ENCODE results near the gene ATP6V1B1.

The ATP6V1B1 gene

DNA sequence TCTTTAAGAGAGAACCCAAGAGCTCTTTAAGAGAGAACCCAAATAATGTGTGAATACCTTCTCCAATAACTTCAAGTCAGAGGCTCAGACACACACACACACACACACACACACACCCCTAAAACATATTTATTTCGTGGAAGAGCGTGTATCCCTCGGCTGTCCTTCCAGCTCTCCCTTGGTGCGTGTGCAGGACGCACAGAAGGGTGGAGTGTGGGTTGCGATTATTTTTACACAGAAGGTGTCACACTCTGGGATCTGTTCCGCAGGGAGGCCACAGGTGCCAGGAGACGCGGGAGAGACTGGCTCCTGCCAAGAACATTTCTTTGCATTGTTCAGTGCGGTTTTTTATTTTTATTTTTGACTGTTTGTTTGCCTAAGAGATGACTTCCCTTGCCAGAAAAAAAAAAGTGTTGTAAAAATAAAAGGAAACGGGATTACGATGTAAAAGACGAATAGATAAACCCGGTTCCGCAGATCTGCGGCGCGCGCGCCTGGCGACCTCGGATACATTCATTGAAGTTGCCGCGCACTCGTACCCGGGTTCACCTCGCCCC lies 47.3 kb upstream of the ATP6V1B1 start:
- Histone ChIP-seq H2BK12ac (ENCODE audit: low read length in 2 of 2) (no peak overlapping the region), H3K4me1 (ENCODE audit: control insufficient read depth, insufficient read depth, low read depth, low read length) (peaks cover 18% of the 10 kb centered on the region), H2BK120ac (ENCODE audit: low read depth, low read length) (no peak overlapping the region), H3K23ac (ENCODE audit: low read length in 2 of 2) (no peak overlapping the region), H3K9ac (ENCODE audit: low read length) (no peak overlapping the region), H3K27ac (ENCODE audit: low read length, poor library complexity, severe bottlenecking) (no peak overlapping the region), H3K36me3 (ENCODE audit: control insufficient read depth in 1 of 2, insufficient read depth in 2 of 2, low read depth in 1 of 2, low read length in 2 of 2) (no peaks in the 10 kb centered on the region), H2BK15ac (ENCODE audit: low read depth, poor library complexity, severe bottlenecking) (no peak overlapping the region), H3K18ac (ENCODE audit: low read depth in 1 of 2, low read length in 2 of 2) (no peak overlapping the region), H2AFZ (ENCODE audit: low read depth, low read length) (peak overlapping the region; percentile 36), H2BK5ac (ENCODE audit: low read depth, low read length, poor library complexity, severe bottlenecking) (no peak overlapping the region), H3K9me3 (ENCODE audit: control insufficient read depth, low read length) (peaks cover 3% of the 10 kb centered on the region), H3K4me3 (ENCODE audit: insufficient read depth in 1 of 2, low read depth in 1 of 2, low read length in 2 of 2) (peak overlapping the region in 1 of 2 experiments; percentile 55), H4K91ac (ENCODE audit: low read length) (no peak overlapping the region), H3K4me2 (ENCODE audit: low read length, poor library complexity, severe bottlenecking) (peak overlapping the region; percentile 67), H4K8ac (ENCODE audit: low read length) (no peak overlapping the region), H3K27me3 (ENCODE audit: control insufficient read depth in 1 of 2, insufficient read depth in 1 of 2, low read length in 2 of 2) (peaks cover 87 to 100% of the 10 kb centered on the region in 2 experiments), H3K4ac (ENCODE audit: low read depth in 1 of 2, low read length in 2 of 2) (no peak overlapping the region), H3K14ac (ENCODE audit: low read length in 2 of 2) (no peak overlapping the region), H2AK5ac (ENCODE audit: low read length, severe bottlenecking) (no peak overlapping the region), H3K79me1 (replicated peaks; ENCODE audit: low read length, poor library complexity, severe bottlenecking) (no peaks in the 10 kb centered on the region)
- DNase-seq, result no peak
- WGBS, result 4% methylated on average over 27 of the region's 27 CpGs

DNA sequence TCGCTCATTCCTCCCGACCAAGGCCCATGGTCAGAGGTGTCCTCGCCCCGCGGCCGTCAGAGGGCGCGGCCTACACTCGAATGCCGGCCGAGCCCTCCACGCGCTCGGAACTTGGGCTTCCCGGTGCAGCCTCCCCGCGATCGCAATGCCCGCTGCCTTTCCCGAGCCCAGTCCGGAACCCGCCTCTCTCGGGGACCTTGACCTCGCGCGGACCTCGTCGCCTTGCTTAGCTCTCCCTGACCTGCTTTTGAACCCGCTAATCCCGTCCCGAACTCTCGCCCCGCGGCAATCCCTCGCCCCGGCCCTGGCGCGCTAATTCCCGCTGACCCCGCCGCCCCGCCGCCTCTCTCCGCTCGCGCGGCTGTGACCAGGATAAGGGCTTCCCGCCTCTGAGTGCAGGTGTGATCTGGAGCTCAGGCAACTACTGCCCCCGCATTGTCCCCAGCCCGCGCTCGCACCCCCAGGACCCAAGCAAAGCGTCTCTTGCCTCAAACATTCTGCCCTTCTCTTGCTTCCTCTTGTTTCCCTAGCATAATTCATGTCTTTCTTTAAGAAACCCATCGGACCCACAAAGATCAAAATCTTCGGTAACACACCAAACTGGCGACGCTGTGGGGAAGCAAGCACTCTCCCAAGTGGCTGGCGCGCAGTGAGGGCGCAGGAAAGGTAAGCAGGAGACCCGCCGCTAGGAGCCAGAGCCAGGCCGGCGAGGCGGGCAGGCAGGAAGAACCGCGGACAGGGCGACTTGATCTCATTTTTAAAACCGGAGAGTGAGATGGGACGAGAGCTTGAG lies 46.6 kb upstream of the ATP6V1B1 start:
- Histone ChIP-seq H2BK12ac (ENCODE audit: low read length in 2 of 2) (no peak overlapping the region), H2AFZ (ENCODE audit: low read depth, low read length) (peak overlapping the region; percentile 36)

DNA sequence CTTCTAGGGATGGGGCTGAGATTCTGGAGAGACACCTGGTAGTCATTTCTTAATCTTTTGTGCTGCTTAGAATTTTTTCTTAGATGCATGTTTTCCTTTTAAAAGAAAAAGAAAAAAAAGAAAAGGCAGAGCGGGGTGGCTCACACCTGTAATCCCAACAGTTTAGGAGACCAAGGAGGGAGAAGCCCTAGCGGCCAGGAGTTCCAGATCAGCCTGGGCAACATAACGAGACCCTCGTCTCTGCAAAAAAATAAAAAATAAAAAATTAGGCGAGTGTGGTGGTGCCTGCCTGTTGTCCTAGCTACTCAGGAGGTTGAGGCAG lies 46.0 kb upstream of the ATP6V1B1 start:
- H3K79me1 ChIP-seq (replicated peaks; ENCODE audit: low read length, poor library complexity, severe bottlenecking), result no peaks in the 10 kb centered on the region
- H3K36me3 ChIP-seq (ENCODE audit: control insufficient read depth in 1 of 2, insufficient read depth in 2 of 2, low read depth in 1 of 2, low read length in 2 of 2), result no peaks in the 10 kb centered on the region
- H3K4ac ChIP-seq (ENCODE audit: low read depth in 1 of 2, low read length in 2 of 2), result no peak overlapping the region
- H3K9me3 ChIP-seq (ENCODE audit: control insufficient read depth, low read length), result peaks cover 3% of the 10 kb centered on the region
- no peak overlapping the region for H3K14ac ChIP-seq (ENCODE audit: low read length in 2 of 2)
- no peak overlapping the region for H4K91ac ChIP-seq (ENCODE audit: low read length)
- H3K4me3 ChIP-seq (ENCODE audit: insufficient read depth in 1 of 2, low read depth in 1 of 2, low read length in 2 of 2), result no peak overlapping the region
- no peak overlapping the region for H4K8ac ChIP-seq (ENCODE audit: low read length)
- H2AK5ac ChIP-seq (ENCODE audit: low read length, severe bottlenecking), result no peak overlapping the region
- 18% methylated on average over 5 of the region's 5 CpGs for WGBS
- no peak overlapping the region for H3K4me2 ChIP-seq (ENCODE audit: low read length, poor library complexity, severe bottlenecking)
- DNase-seq, result no peak
- no peak overlapping the region for H3K9ac ChIP-seq (ENCODE audit: low read length)
- no peak overlapping the region for H3K18ac ChIP-seq (ENCODE audit: low read depth in 1 of 2, low read length in 2 of 2)
- H2BK120ac ChIP-seq (ENCODE audit: low read depth, low read length), result no peak overlapping the region
- no peak overlapping the region for H2BK15ac ChIP-seq (ENCODE audit: low read depth, poor library complexity, severe bottlenecking)
- no peak overlapping the region for H3K23ac ChIP-seq (ENCODE audit: low read length in 2 of 2)
- H3K4me1 ChIP-seq (ENCODE audit: control insufficient read depth, insufficient read depth, low read depth, low read length), result peaks cover 18% of the 10 kb centered on the region
- H2BK5ac ChIP-seq (ENCODE audit: low read depth, low read length, poor library complexity, severe bottlenecking), result no peak overlapping the region
- peaks cover 94 to 100% of the 10 kb centered on the region in 2 experiments for H3K27me3 ChIP-seq (ENCODE audit: control insufficient read depth in 1 of 2, insufficient read depth in 1 of 2, low read length in 2 of 2)
- no peak overlapping the region for H3K27ac ChIP-seq (ENCODE audit: low read length, poor library complexity, severe bottlenecking)
- no peak overlapping the region for H2BK12ac ChIP-seq (ENCODE audit: low read length in 2 of 2)
- H2AFZ ChIP-seq (ENCODE audit: low read depth, low read length), result no peak overlapping the region

More for the DNA sequence above, 46.6 kb upstream of the ATP6V1B1 start:
- H3K18ac ChIP-seq (ENCODE audit: low read depth in 1 of 2, low read length in 2 of 2), result no peak overlapping the region
- H3K4ac ChIP-seq (ENCODE audit: low read depth in 1 of 2, low read length in 2 of 2), result no peak overlapping the region
- H3K9me3 ChIP-seq (ENCODE audit: control insufficient read depth, low read length), result peaks cover 3% of the 10 kb centered on the region
- peak overlapping the region in 1 of 2 experiments; percentile 55 for H3K4me3 ChIP-seq (ENCODE audit: insufficient read depth in 1 of 2, low read depth in 1 of 2, low read length in 2 of 2)
- H3K9ac ChIP-seq (ENCODE audit: low read length), result no peak overlapping the region
- no peak overlapping the region for H2BK120ac ChIP-seq (ENCODE audit: low read depth, low read length)
- H3K27me3 ChIP-seq (ENCODE audit: control insufficient read depth in 1 of 2, insufficient read depth in 1 of 2, low read length in 2 of 2), result peaks cover 91 to 100% of the 10 kb centered on the region in 2 experiments
- peak overlapping the region in 1 of 2 experiments; percentile 14 for H3K23ac ChIP-seq (ENCODE audit: low read length in 2 of 2)
- peak overlapping the region; percentile 67 for H3K4me2 ChIP-seq (ENCODE audit: low read length, poor library complexity, severe bottlenecking)
- H2BK15ac ChIP-seq (ENCODE audit: low read depth, poor library complexity, severe bottlenecking), result no peak overlapping the region
- no peaks in the 10 kb centered on the region for H3K36me3 ChIP-seq (ENCODE audit: control insufficient read depth in 1 of 2, insufficient read depth in 2 of 2, low read depth in 1 of 2, low read length in 2 of 2)
- H3K14ac ChIP-seq (ENCODE audit: low read length in 2 of 2), result no peak overlapping the region
- no peak overlapping the region for H4K91ac ChIP-seq (ENCODE audit: low read length)
- H4K8ac ChIP-seq (ENCODE audit: low read length), result no peak overlapping the region
- DNase-seq, result no peak
- under 1% methylated on average over 70 of the region's 70 CpGs for WGBS
- H2BK5ac ChIP-seq (ENCODE audit: low read depth, low read length, poor library complexity, severe bottlenecking), result no peak overlapping the region
- H2AK5ac ChIP-seq (ENCODE audit: low read length, severe bottlenecking), result no peak overlapping the region
- peaks cover 18% of the 10 kb centered on the region for H3K4me1 ChIP-seq (ENCODE audit: control insufficient read depth, insufficient read depth, low read depth, low read length)
- H3K27ac ChIP-seq (ENCODE audit: low read length, poor library complexity, severe bottlenecking), result no peak overlapping the region
- no peaks in the 10 kb centered on the region for H3K79me1 ChIP-seq (replicated peaks; ENCODE audit: low read length, poor library complexity, severe bottlenecking)

DNA sequence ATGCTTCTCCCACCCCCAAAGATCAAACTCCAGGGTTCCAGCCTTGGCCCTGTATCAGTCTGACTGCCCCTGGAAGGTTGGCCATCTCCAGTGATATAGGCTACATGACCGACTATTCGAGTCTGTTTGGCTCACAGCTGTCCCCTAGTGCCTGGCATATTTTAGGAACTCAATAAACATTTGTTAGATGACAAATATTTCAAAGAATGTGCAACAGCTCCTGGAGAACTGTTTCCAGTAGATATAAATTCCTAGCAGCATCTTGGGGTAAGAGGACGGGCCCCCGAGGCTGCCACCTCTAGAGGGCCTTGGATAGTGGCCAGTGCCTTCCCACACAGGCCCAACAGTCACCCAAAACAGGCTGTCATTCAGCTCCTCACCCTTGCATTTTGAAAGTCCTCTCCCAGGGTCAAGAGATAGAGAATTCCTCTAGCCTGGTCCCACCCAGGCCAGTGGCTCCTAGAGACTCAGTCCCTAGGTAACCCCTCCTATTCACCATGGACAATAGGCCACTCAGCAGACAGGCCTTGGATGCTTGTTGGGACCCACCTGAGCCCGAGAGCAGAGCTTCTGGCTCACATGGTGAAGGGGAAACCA lies 45.1 kb upstream of the ATP6V1B1 start:
- Histone ChIP-seq H3K27me3 (ENCODE audit: control insufficient read depth in 1 of 2, insufficient read depth in 1 of 2, low read length in 2 of 2) (peaks cover 95 to 100% of the 10 kb centered on the region in 2 experiments), H3K4ac (ENCODE audit: low read depth in 1 of 2, low read length in 2 of 2) (no peak overlapping the region), H3K9ac (ENCODE audit: low read length) (no peak overlapping the region), H2BK5ac (ENCODE audit: low read depth, low read length, poor library complexity, severe bottlenecking) (no peak overlapping the region), H3K79me1 (replicated peaks; ENCODE audit: low read length, poor library complexity, severe bottlenecking) (no peaks in the 10 kb centered on the region), H3K4me3 (ENCODE audit: insufficient read depth in 1 of 2, low read depth in 1 of 2, low read length in 2 of 2) (no peak overlapping the region), H2AFZ (ENCODE audit: low read depth, low read length) (no peak overlapping the region), H3K14ac (ENCODE audit: low read length in 2 of 2) (no peak overlapping the region), H3K9me3 (ENCODE audit: control insufficient read depth, low read length) (peaks cover 3% of the 10 kb centered on the region), H3K4me1 (ENCODE audit: control insufficient read depth, insufficient read depth, low read depth, low read length) (peaks cover 18% of the 10 kb centered on the region), H4K91ac (ENCODE audit: low read length) (no peak overlapping the region), H3K36me3 (ENCODE audit: control insufficient read depth in 1 of 2, insufficient read depth in 2 of 2, low read depth in 1 of 2, low read length in 2 of 2) (no peaks in the 10 kb centered on the region), H3K4me2 (ENCODE audit: low read length, poor library complexity, severe bottlenecking) (no peak overlapping the region), H2AK5ac (ENCODE audit: low read length, severe bottlenecking) (no peak overlapping the region), H3K18ac (ENCODE audit: low read depth in 1 of 2, low read length in 2 of 2) (no peak overlapping the region), H2BK120ac (ENCODE audit: low read depth, low read length) (no peak overlapping the region), H4K8ac (ENCODE audit: low read length) (no peak overlapping the region), H2BK12ac (ENCODE audit: low read length in 2 of 2) (no peak overlapping the region), H3K23ac (ENCODE audit: low read length in 2 of 2) (no peak overlapping the region), H3K27ac (ENCODE audit: low read length, poor library complexity, severe bottlenecking) (no peak overlapping the region), H2BK15ac (ENCODE audit: low read depth, poor library complexity, severe bottlenecking) (no peak overlapping the region)
- DNase-seq, result no peak
- 23% methylated on average over 5 of the region's 5 CpGs for WGBS
